ENCODE results near the gene CDKN1B. TPM values are rescaled to one million over a fixed set of nuclear protein-coding genes. Genes with fewer than 3 reads are reported as not detected.

The CDKN1B gene
- total RNA-seq, 1 experiment from 2014 or later = 33.1 TPM

GRCh38 chr12:12691549-12691948, 25.6 kb upstream of the CDKN1B start:
- H3K4me2 ChIP-seq (ENCODE audit: low read length) = no peak overlapping the region
- peaks cover 0 to 13% of the 10 kb centered on the region in 2 experiments; a peak in 3 of 4 replicates for H3K4me1 ChIP-seq (ENCODE audit: control insufficient read depth in 1 of 2, insufficient read depth in 2 of 2, low read length in 2 of 2)
- H3K4me3 ChIP-seq (replicated peaks in 1 of 2; ENCODE audit: low read depth in 1 of 2, low read length in 2 of 2) = no peak overlapping the region
- H2AFZ ChIP-seq (ENCODE audit: low read depth, low read length, poor library complexity, severe bottlenecking) = no peak overlapping the region
- ATAC-seq = no peak
- no peaks in the 10 kb centered on the region for H3K9me3 ChIP-seq (ENCODE audit: control insufficient read depth in 1 of 2, insufficient read depth in 1 of 2, low read depth in 1 of 2, low read length in 2 of 2)
- no peak for TF ChIP-seq ZNF274 (IDR thresholded peaks at IDR 0.05; ENCODE audit: low read depth, low read length)
- no peak for TF ChIP-seq YY1 (IDR thresholded peaks at IDR 0.05; ENCODE audit: extremely low read depth, insufficient replicate concordance, low read depth, low read length)
- no peak for TF ChIP-seq EGR1 (IDR thresholded peaks at IDR 0.05; ENCODE audit: low read depth)
- TF ChIP-seq POLR2AphosphoS5 (IDR thresholded peaks at IDR 0.05; ENCODE audit: low read depth, low read length) = no peak
- TF ChIP-seq JUND (IDR thresholded peaks at IDR 0.05) = no peak
- TF ChIP-seq ZFX (IDR thresholded peaks at IDR 0.05) = no peak
- no peak for DNase-seq (ENCODE audit: low read depth, low spot score)
- no peaks in the 10 kb centered on the region for H3K27me3 ChIP-seq (ENCODE audit: insufficient read depth, low read length)
- no peak overlapping the region for H3K27ac ChIP-seq (ENCODE audit: low read depth, low read length)
- no peaks in the 10 kb centered on the region for H3K79me2 ChIP-seq (ENCODE audit: insufficient read depth, low read length)
- ChIA-PET CTCF (no interaction called here), POLR2A (no interaction called here), RAD21 (ENCODE audit: low non-redundant PET in 1 of 2, low total read pairs in 2 of 2, uncharacterized antibody in 2 of 2, unreplicated experiment in 2 of 2) (no interaction called here)
- BruUV-seq (replicated peaks) = no TSS peak
- H3K9ac ChIP-seq (ENCODE audit: low read length) = no peak overlapping the region
- H4K20me1 ChIP-seq (ENCODE audit: insufficient read depth) = no peaks in the 10 kb centered on the region
- no peaks in the 10 kb centered on the region for H3K9me2 ChIP-seq (ENCODE audit: insufficient read depth)
- no peaks in the 10 kb centered on the region for H3K36me3 ChIP-seq (ENCODE audit: control insufficient read depth in 1 of 2, insufficient read depth in 2 of 2, low read length in 2 of 2)
- intact Hi-C loops (cut with micrococcal nuclease) = no loop called here

GRCh38 chr12:12693111-12693671, 24.0 kb upstream of the CDKN1B start:
- H2AFZ ChIP-seq (ENCODE audit: low read depth, low read length, poor library complexity, severe bottlenecking) = no peak overlapping the region
- no peaks in the 10 kb centered on the region for H3K9me2 ChIP-seq (ENCODE audit: insufficient read depth)
- CTCF ChIA-PET = no interaction called here
- no peaks in the 10 kb centered on the region for H3K79me2 ChIP-seq (ENCODE audit: insufficient read depth, low read length)
- DNase-seq (ENCODE audit: low read depth, low spot score) (no peak), ATAC-seq (no peak)
- H3K4me2 ChIP-seq (ENCODE audit: low read length) = no peak overlapping the region
- no peak overlapping the region for H3K9ac ChIP-seq (ENCODE audit: low read length)
- RAD21 ChIA-PET (ENCODE audit: low non-redundant PET in 1 of 2, low total read pairs in 2 of 2, uncharacterized antibody in 2 of 2, unreplicated experiment in 2 of 2) = no interaction called here
- no peaks in the 10 kb centered on the region for H4K20me1 ChIP-seq (ENCODE audit: insufficient read depth)
- intact Hi-C loops (cut with micrococcal nuclease) = no loop called here
- no peaks in the 10 kb centered on the region for H3K27me3 ChIP-seq (ENCODE audit: insufficient read depth, low read length)
- no peaks in the 10 kb centered on the region for H3K36me3 ChIP-seq (ENCODE audit: control insufficient read depth in 1 of 2, insufficient read depth in 2 of 2, low read length in 2 of 2)
- no peak for TF ChIP-seq CEBPB (IDR thresholded peaks at IDR 0.05; ENCODE audit: low read depth)
- TF ChIP-seq FOSL1 (IDR thresholded peaks at IDR 0.05; ENCODE audit: low read depth) = no peak
- TF ChIP-seq, protein P1, sequence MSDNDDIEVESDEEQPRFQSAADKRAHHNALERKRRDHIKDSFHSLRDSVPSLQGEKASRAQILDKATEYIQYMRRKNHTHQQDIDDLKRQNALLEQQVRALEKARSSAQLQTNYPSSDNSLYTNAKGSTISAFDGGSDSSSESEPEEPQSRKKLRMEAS (IDR thresholded peaks at IDR 0.05) = no peak
- TF ChIP-seq TCF7L2 (IDR thresholded peaks at IDR 0.05; ENCODE audit: borderline replicate concordance, extremely low read depth, insufficient read depth, insufficient read length) = no peak
- TF ChIP-seq, protein P2, sequence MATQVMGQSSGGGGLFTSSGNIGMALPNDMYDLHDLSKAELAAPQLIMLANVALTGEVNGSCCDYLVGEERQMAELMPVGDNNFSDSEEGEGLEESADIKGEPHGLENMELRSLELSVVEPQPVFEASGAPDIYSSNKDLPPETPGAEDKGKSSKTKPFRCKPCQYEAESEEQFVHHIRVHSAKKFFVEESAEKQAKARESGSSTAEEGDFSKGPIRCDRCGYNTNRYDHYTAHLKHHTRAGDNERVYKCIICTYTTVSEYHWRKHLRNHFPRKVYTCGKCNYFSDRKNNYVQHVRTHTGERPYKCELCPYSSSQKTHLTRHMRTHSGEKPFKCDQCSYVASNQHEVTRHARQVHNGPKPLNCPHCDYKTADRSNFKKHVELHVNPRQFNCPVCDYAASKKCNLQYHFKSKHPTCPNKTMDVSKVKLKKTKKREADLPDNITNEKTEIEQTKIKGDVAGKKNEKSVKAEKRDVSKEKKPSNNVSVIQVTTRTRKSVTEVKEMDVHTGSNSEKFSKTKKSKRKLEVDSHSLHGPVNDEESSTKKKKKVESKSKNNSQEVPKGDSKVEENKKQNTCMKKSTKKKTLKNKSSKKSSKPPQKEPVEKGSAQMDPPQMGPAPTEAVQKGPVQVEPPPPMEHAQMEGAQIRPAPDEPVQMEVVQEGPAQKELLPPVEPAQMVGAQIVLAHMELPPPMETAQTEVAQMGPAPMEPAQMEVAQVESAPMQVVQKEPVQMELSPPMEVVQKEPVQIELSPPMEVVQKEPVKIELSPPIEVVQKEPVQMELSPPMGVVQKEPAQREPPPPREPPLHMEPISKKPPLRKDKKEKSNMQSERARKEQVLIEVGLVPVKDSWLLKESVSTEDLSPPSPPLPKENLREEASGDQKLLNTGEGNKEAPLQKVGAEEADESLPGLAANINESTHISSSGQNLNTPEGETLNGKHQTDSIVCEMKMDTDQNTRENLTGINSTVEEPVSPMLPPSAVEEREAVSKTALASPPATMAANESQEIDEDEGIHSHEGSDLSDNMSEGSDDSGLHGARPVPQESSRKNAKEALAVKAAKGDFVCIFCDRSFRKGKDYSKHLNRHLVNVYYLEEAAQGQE (IDR thresholded peaks at IDR 0.05; ENCODE audit: low read depth) = no peak
- TF ChIP-seq JUND (IDR thresholded peaks at IDR 0.05) = no peak
- no peak for TF ChIP-seq ZFX (IDR thresholded peaks at IDR 0.05)
- no peak for TF ChIP-seq SRF (IDR thresholded peaks at IDR 0.05; ENCODE audit: low read depth)
- TF ChIP-seq SIN3A (IDR thresholded peaks at IDR 0.05; ENCODE audit: low read depth) = no peak
- no peak for TF ChIP-seq CTCF (IDR thresholded peaks at IDR 0.05 in 2 of 3, conservative IDR thresholded peaks at IDR 0.05 in 1 of 3; ENCODE audit: borderline replicate concordance in 1 of 3, insufficient read depth in 1 of 3, low read depth in 2 of 3, low read length in 2 of 3)
- TF ChIP-seq SP1 (IDR thresholded peaks at IDR 0.05; ENCODE audit: low read depth) = no peak
- BruUV-seq (replicated peaks) = no TSS peak
- H3K27ac ChIP-seq (ENCODE audit: low read depth, low read length) = no peak overlapping the region
- peaks cover 5 to 19% of the 10 kb centered on the region in 2 experiments; a peak in 3 of 4 replicates for H3K4me1 ChIP-seq (ENCODE audit: control insufficient read depth in 1 of 2, insufficient read depth in 2 of 2, low read length in 2 of 2)
- H3K9me3 ChIP-seq (ENCODE audit: control insufficient read depth in 1 of 2, insufficient read depth in 1 of 2, low read depth in 1 of 2, low read length in 2 of 2) = no peaks in the 10 kb centered on the region
- POLR2A ChIA-PET = no interaction called here
- no peak overlapping the region for H3K4me3 ChIP-seq (replicated peaks in 1 of 2; ENCODE audit: low read depth in 1 of 2, low read length in 2 of 2)
